GM11168 (cell line): ENCODE data around the gene PDE7B.

Source experiments
- in situ Hi-C: fragments of 300-500 bp; cut with MboI; formaldehyde crosslinking; loops from one replicate; pipeline ENCODE4 v1.12.0; 2022; ENCODE audit warnings: low sequenced_read_pairs; ENCODE audit not compliant: unreplicated experiment

PDE7B gene

DNA sequence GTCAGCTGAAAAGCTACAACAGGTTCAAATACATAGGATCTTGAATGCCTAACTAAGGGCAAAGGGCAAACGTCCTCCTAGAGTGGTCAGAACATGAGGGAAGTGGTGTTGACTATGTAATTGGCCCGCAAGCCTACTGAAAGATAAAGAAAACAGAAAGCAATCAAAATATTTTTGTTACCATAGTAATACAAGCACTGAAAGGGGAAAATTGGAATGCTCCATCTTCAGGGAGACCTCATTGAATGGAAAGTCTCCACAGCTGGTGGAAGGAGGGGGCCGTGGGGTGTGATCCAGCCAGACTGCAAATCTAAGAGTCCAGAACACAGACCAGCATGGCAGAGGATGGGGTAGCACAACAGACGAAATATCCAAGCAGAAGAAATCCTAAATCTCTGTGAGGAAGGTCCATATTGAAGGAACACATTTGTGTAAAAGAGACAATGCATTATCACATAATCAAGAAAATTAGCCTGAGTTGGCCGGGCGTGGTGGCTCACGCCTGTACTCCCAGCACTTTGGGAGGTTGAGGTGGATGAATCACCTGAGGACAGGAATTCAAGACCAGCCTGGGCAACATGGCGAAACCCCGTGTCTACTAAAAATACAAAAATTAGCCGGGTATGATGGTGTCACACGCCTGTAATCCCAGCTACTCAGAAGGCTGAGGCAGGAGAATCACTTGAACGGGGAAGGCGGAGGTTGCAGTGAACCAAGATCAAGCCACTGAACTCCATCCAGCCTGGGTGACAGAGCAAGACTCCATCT, 359.1 kb downstream of the PDE7B start:
- in situ Hi-C loops: loop anchor here (25.0 kb wide), 1 partner anchor 673 kb away; no protein-coding TSS in a partner anchor

DNA sequence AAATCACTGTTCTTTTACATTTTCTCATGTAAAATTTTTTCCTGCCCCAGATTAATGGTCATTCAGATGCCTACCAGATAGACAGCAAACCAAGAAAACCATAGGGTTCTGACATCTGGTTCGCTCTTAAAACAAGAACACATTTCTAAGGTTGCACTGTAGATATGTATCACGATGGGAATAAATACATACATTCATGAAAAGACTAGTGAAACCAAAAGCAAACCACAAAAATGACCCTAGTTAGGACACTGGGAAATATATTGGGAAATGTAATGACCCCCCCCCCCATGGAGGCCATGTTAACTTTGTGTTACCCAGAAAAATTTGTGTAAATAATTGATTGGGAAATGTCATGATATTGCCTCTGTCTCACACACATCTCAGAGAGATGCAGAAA, 361.1 kb downstream of the PDE7B start:
- in situ Hi-C loops: loop anchor here (25.0 kb wide), 1 partner anchor 675 kb away; no protein-coding TSS in a partner anchor

DNA sequence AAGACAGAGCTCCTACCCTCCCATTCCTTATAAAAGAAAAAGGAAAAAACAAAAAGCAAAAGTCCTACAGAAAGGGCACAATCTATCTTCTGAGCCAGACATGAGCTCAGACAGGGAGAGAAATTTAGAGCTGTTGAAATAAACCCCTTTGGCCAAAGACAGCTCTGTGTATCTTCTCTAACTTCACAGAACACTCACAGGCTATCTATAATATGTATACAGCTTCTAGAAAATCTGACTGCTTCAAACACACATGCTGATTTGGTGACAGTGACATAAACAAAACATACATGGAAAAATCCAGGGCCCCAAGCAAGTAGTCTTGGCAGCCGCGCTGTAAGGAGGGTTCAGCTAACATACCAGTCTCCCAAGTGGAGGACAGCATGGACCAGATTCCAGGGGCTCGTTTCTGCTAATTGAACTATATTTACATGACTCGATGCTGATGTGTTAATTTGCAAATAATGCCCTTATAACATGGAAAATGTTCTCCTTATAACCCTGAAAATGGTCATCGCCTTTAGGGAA, 361.6 kb downstream of the PDE7B start:
- in situ Hi-C loops: loop anchor here (25.0 kb wide), 1 partner anchor 676 kb away; no protein-coding TSS in a partner anchor

DNA sequence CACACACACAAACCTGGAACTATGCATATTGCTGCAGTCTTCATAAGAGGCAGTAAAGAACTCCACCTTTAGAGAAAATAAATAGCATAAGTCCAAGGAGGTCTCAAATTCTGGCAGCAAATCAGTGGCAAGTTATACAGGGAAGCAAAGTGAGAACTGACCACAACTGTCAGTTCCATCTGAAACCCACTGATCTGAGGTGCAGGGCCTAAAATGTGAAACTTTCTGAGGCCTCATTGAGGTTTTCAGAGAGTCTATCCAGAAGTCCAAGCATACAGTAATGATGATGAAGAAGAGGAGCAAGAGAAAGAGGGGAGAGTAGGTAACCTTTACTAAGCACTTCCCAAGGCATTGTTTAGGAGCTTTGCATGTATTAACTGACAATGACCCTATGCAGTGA, 362.4 kb downstream of the PDE7B start:
- in situ Hi-C loops: loop anchor here (25.0 kb wide), 1 partner anchor 677 kb away; no protein-coding TSS in a partner anchor

DNA sequence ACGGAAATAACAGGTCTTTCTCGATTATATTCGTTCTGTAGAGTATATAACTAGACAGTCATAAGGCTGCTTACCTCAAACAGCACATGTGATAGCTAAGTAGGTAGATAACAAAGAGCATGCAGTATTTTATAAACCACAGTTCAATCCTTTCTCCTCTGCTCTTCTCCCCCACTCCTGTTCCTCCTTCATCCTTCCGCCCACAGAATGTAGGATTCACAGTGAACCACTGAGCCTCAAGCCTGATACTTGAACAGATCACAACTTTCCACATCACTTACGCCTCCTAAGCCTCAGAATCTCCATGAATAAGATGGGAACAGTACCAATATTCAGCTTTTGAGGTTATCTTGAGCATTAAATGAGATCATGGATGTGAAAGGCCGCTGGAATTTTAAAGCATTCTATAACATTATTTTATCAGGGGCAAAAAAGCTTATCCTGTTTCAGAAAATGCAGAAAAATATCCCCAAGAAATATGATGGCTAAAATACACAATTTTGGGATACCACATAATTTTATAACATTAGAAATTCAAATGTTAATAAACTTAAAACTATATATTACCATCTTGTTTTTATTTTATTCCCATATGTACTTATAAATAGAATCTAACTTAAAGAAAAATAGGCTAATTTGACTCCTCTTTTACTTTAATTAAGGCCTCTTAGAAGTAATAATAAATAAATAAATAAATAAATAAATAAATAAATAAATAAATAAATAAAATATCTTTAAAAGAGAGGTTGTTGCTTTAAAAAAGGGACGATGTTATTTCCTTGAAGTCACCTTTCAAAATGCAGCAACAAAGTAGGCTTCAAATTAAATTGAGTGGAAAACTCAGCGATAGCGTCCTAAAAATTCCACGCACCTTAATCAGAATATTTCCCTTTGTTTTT, 365.3 kb downstream of the PDE7B start:
- in situ Hi-C loops: loop anchor here (25.0 kb wide), 1 partner anchor 679 kb away; no protein-coding TSS in a partner anchor

DNA sequence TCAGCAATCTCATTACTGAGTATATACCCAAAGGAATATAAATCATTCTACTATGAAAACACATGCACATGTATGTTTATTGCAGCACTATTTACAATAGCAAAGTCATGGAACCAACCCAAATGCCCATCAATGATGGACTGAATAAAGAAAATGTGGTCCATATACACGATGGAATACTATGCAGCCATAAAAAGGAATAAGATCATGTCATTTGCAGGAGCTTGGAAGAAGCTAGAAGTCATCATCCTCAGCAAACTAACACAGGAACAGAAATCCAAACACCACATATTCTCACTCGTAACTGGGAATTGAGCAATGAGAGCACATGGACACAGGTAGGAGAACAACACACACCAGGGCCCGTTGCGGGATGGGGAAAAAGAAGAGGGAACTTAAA, 373.5 kb downstream of the PDE7B start:
- in situ Hi-C loops: loop anchor here (25.0 kb wide), 1 partner anchor 688 kb away; no protein-coding TSS in a partner anchor

DNA sequence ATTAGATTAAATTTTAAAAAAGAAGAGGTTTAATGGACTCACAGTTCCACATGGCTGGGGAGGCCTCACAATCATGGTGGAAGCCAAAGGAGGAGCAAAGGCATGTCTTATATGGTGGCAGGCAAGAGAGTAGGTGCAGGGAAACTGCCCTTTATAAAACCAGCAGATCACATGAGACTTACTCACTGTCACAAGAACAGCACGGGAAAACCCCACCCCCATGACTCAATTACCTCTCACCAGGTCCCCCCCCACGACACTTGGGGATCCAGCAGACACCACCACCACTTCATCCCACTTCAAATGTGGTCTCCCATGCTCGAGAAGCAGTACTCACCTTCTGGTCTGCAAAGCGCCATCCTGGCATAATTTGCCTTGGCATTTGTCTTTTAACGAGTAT, 374.0 kb downstream of the PDE7B start:
- in situ Hi-C loops: no loop called here

DNA sequence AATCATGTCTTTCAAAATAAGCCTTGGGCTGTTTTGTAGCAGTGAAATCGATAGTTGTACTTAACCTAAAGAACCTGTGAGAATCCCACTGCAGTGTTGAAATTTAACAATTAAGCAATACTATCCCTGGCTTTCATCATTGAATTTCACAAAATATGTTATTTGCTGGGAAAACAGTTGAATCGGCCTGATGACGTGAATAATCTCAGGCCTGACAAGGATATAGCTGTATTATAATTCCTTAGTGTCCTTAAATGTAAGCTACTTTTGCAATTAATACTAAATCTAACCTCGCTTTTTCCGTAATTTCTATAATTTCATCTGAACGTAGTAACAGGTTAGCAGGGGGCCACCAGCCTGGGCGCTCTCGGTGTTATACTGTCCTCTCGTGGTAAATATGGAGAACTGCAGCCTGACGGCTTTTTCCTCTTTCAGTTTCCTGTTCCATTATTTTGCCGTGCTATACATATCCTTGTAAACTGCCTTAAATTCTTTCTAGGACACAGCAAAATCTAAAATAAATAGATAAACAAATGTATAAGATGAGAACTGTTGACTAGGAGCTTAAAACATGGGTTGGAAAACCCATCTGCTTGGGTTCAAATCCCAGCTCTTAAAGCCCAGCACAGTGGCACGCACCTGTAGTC, 374.6 kb downstream of the PDE7B start:
- in situ Hi-C loops: no loop called here

DNA sequence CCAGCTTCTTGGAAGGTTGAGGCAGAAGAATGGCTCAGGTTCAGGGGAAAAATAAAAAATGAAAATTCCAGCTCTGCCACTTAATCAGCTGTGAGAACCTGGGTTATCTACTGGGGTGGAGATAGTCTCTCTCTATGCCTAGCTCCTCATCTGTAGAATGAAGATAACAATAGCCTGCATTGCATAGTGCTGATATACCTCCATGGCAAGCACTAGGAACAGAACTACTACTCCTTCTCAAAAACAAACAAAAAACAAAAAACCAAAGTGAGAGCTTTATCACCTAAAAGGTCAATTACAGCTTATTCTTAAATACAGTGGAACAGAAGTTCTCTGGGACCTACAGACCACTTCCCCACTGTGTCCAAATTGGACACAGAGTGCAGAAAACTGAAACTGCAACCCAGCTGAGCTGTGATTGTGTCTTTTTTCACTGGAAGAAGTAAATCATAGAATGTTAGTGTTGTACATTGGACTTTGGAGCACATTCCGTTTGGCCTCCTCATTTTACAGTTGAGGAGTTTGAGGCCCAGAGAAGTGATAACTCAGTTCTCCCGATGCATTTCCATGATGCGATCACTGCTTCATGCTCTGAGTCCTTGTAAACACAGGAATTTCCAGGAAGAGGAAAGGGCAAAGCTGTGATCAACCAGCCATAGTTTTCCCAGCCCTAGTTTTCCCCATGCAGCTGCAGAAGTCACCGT, 375.3 kb downstream of the PDE7B start:
- in situ Hi-C loops: no loop called here

DNA sequence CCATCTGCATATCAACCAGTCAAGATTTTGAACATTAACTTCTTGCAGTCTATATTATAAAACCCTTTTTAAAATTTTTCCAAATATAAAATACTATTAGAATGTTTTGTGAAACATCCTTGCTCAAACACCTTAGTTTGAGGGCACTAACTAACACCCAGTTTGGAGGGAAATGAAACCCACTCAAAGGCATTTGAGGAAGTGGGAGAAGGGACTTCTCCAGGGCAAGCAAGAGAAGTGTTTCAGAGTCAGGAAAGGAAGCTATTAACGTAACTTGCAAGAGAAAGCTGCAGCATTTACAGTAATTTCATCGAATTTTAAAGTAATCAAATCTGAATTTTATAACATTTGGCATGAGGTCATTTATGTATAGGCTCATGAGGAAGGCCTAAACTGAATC, 377.3 kb downstream of the PDE7B start:
- in situ Hi-C loops: no loop called here

DNA sequence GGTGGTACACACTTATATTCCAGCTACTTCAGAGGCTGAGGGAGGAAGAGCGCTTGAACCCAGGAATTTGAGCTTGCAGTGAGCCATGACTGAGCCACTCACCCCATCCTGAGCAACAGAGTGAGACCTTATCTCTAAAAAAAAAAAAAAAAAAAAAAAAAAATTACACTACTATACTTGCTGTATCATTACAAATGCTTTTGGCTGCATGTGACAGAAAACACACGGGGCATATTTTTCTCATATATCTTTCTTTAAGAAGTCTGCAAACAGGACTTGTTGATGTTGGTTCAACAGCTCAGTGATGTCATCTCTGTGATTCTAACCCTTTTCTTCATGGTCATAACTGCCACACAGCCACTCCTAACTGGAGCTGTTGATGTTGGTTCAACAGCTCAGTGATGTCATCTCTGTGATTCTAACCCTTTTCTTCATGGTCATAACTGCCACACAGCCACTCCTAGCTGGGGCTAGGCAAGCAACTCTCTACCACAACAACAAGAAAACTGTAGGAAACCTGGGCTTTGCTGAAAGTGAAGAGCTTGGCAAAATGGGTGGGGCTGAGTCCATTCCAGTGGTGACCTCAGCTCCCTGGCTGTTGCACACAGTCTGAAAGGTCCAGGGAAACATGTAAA, 378.8 kb downstream of the PDE7B start:
- in situ Hi-C loops: no loop called here

DNA sequence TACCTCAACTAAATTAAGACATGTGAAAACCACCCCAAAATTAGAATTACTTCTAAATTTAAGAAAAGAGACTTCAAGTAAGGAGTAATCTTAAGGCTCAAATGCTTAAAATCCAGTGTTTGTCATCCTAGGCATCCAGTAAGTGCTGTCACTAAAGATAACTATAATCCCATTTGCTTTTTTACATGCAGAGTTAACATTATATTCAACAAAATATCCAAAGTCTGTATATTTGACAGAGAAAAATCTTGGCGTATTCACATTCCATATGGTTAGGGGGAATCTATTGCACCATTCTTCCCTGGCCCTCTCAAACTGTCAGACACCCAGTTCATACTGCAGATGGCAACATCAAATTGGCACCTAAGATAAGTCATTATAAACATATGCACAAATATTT, 381.2 kb downstream of the PDE7B start:
- in situ Hi-C loops: no loop called here

DNA sequence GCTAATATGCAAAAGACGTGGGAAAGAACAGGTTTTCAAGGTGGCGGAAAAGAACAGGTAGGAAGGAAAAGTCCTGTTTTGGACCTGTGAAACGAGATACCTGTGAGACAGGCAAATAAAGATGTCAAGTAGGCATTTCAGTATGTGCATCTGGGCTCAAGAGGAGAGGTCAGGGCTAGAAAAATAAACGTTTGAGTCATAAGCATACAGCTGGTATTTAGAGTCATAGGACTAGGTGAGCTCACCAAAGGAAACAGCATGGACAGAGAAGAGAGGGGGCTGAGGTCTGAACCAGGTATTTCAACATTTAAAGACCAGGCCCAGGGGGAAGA, 383.7 kb downstream of the PDE7B start:
- in situ Hi-C loops: no loop called here

DNA sequence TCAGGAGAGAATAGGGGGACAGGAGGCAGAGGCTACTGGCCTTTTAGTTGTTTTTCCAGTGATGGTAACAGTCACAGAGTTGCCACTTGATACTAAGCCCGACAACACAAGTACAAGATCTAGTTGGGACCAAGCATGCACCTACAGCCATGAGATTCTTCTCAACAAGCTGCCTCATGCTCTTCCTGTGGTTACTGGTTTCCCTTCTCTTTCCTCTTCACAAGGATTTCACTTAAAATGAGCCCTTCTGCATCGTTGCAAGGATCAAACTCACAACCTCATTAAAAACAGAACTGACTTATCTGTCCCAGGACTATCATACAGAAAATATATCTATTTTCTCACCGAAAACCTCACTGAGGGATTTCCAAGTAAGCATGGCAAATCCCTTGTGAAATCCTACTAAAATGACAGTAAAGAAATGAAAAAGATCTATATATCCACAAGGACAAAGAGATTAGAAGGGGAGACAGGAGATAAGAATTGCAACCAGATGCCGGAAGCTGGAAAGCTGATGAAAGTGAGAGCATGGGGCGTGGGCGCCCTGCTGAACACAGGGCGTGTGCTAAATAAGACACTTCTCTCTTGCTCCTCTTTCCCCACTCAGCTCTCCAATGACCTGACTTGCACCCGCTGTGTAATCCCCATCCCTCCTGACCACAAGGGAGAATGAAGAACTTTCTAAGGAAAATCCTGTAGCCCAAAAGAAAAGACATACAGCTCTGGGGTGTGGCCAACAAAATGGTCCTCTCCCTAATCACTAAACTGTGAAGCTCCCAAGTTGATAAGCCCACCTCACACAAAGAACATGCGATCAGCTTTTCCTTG, 385.2 kb downstream of the PDE7B start:
- in situ Hi-C loops: no loop called here

DNA sequence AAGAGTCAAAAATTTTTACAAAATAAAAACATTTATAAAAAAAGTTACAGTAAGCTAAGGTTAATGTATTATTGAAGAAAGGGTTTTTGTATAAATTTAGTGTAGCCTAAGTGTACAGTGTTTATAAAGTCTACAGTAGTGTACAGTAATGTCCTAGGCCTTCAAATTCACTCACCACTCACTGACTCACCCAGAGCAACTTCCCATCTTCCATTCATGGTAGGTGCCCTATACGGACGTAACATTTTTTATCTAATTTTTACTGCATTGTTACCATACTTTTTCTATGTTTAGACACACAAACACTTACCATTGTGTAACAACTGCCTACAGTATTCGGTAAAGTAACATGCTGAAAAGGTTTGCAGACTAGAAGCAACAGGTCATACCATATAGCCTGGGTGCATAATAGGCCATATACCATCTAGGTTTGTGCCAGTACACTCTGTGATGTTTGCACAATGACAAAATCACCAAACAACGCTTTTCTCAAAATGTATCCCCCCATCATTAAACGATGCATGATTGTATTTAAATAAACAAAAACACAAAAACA, 392.6 kb downstream of the PDE7B start:
- in situ Hi-C loops: no loop called here
